Measurements from ENCODE around the gene RNF227.
"Not testable (repeated sequence)": the region's sequence is repeated elsewhere in the genome, so short reads cannot be mapped to it uniquely, and the experiment has no call there.

Gene RNF227

GRCh38 chr17:7915611-7916384, at the start of gene RNF227:
Gene RNF227 (minus strand): TSS chr17:7916289. CDS start chr17:7916195, 94 bp downstream.
- in situ Hi-C loops (cut with MboI; ENCODE audit: low pct_unique_long_range_greater_than_20kb, low sequenced_read_pairs): no loop called here
- peak; percentile 96 for DNase-seq

DNA sequence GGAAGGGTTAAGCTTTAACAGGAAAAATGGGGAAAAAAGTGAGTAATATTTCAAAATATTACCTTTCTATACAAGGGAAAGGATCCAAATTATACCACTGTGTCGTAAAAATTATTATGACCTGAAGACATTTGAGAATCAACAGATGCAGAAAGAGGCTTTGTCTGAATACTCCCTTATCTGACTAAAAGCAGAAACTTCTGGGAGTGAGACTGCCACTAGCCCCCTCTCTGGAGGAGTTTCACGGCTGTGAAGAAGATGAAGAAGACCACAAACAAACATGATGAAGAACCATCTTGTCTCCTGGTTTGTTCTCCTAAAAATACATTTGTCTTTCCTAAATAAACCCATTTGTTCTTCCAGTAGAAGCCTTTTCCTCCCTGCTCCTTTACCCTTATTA, 45.3 kb upstream of the RNF227 start:
- in situ Hi-C loops (cut with MboI; ENCODE audit: low pct_unique_long_range_greater_than_20kb, low sequenced_read_pairs): no loop called here
- no peak for DNase-seq

- DNase-seq: no peak
- in situ Hi-C loops (cut with MboI; ENCODE audit: low pct_unique_long_range_greater_than_20kb, low sequenced_read_pairs): no loop called here
Observed at GRCh38 chr17:7959503-7960253, 43.6 kb upstream of the RNF227 start.

DNA sequence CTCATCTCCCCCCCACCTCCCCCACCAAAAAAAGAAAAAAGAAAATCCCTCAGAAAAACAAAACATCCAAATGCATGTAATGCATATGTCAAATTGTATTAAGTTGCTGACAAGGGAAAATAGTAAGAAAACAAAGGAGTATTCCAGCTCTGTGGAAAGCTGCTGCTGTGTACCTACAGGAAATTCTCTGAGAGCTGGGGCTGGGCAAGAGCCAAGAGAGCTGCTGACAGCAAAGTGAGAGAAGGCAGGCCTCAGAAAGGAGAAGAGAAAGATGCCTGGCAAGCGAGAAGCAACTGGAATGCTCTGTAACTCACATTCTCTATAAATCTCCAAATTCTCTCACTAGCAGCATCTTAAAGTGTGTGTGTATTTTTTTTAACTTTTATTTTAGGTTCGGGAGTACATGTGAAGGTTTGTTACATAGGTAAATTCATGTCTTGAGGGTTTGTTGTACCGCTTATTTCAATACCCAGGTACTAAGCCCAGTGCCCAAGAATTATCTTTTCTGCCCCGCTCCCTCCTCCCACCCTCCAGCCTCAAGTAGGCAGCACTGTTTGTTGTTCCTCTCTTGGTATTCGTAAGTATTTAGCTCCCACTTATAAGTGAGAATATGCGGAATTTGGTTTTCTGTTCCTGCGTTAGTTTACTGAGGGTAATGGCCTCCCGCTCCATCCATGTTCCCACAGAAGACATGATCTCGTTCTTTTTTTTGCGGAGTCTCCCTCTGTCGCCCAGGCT, 40.3 kb upstream of the RNF227 start:
- in situ Hi-C loops (cut with MboI; ENCODE audit: low pct_unique_long_range_greater_than_20kb, low sequenced_read_pairs): no loop called here
- DNase-seq: no peak

DNA sequence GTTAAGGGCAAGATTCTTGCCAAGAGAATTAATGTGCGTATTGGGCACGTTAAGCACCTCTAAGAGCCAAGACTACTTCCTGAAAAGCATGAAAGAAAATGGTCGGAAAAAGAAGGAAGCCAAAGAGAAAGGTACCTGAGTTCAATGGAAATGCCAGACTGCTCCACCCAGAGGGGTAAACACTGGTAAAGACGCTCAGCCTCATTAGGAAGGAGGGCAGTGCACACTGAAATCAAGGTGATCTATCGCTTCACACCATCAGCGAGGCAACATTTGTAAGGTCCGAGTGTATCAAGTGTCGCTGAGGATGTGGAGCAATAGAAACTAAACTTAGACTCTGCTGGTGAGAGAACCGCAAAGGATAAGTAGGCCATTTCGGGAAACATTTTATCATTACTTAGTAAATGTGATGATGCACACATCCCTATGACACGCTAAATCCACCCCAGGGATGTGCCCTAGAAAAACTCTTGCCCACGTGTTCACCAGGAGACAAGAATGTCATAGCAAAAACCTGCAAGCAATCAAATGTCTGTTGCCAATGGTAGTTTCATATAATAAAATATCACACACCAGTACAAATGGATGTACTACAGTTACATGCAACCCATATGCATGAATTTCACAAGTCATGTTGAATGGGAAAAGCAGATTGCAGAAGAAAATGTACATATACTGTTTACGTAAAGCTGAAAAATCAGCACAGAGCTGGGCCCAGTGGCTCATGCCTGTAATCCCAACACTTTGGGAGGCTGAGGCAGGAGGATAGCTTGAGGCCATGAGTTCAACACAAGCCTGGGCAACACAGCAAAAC, 39.5 kb upstream of the RNF227 start:
- no peak for DNase-seq
- in situ Hi-C loops (cut with MboI; ENCODE audit: low pct_unique_long_range_greater_than_20kb, low sequenced_read_pairs): no loop called here

GRCh38 chr17:7953266-7953665, 37.2 kb upstream of the RNF227 start:
- in situ Hi-C loops (cut with MboI; ENCODE audit: low pct_unique_long_range_greater_than_20kb, low sequenced_read_pairs): not testable (repeated sequence)

DNA sequence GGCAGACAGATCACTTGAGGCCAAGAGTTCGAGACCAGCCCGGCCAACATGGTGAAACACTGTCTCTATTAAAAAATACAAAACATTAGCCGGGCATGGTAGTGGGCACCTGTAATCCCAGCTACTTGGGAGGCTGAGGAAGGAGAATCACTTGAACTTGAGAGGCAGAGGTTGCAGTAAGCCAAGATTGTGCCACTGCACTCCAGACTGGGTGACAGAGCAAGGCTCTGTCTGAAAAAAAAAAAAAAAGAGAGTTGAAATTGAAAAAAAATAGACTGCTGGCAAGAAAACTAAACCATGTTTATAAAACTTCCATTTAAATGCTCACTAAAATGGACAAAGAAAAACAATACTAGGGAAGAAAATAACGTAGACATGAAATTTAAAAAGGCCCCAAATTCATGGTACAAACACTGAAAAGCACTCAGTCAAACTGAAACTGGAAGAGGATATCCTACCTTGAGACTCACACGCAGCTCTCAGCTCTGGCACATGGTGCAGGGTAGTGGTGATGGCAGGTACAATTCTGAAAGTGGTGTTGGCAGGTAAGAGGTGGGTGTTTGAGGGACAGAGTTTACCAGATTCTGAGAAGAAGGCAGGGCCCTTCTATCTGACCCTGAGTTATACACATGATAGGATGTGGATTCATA, 35.2 kb upstream of the RNF227 start:
- DNase-seq: no peak

More at GRCh38 chr17:7953266-7953665, 37.2 kb upstream of the RNF227 start:
- not testable (repeated sequence) for DNase-seq

GRCh38 chr17:7950578-7950977, 34.5 kb upstream of the RNF227 start:
- DNase-seq: no peak
- in situ Hi-C loops (cut with MboI; ENCODE audit: low pct_unique_long_range_greater_than_20kb, low sequenced_read_pairs): no loop called here

More for the DNA sequence above, 35.2 kb upstream of the RNF227 start:
- in situ Hi-C loops (cut with MboI; ENCODE audit: low pct_unique_long_range_greater_than_20kb, low sequenced_read_pairs): no loop called here

- in situ Hi-C loops (cut with MboI; ENCODE audit: low pct_unique_long_range_greater_than_20kb, low sequenced_read_pairs): no loop called here
- no peak for DNase-seq
Observed at GRCh38 chr17:7947651-7948050, 31.6 kb upstream of the RNF227 start.

DNA sequence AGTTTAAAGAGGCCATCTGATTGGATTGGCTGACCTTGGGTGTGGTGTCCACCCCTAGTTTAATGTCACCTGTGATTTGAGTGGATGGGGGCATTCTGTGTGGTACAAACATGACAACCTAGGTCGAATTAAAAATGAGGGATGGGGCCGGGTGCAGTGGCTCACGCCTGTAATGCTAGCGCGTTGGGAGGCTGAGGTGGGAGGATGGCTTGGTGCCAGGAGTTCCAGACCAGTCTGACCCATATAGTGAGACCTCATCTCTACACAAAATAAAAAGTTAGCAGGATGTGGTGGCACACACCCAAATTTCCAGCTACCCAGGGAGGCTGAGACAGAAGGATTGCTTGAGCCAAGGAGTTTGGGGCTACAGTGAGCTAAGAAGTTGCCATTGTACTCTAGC, 30.4 kb upstream of the RNF227 start:
- in situ Hi-C loops (cut with MboI; ENCODE audit: low pct_unique_long_range_greater_than_20kb, low sequenced_read_pairs): no loop called here
- DNase-seq: no peak

DNA sequence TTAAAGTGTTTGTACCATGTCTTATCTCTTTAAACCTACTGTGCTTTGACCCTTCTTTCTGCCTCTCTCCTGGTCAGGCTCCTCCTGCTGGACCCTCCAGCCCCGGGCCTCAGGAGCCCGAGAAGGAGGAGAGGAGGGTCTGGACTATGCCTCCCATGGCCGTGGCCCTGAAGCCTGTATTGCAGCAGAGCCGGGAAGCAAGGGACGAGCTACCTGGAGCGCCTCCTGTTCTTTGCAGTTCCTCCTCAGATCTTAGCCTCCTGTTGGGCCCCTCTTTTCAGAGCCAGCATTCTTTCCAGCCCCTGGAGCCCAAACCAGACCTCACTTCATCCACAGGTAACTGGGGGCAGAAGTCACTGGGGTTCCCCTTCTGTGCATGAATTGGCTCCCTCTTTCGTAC, 29.6 kb upstream of the RNF227 start:
- no peak for DNase-seq

GRCh38 chr17:7944326-7944725, 28.2 kb upstream of the RNF227 start:
- in situ Hi-C loops (cut with MboI; ENCODE audit: low pct_unique_long_range_greater_than_20kb, low sequenced_read_pairs): no loop called here
- DNase-seq: no peak

More for the DNA sequence above, 29.6 kb upstream of the RNF227 start:
- in situ Hi-C loops (cut with MboI; ENCODE audit: low pct_unique_long_range_greater_than_20kb, low sequenced_read_pairs): no loop called here

DNA sequence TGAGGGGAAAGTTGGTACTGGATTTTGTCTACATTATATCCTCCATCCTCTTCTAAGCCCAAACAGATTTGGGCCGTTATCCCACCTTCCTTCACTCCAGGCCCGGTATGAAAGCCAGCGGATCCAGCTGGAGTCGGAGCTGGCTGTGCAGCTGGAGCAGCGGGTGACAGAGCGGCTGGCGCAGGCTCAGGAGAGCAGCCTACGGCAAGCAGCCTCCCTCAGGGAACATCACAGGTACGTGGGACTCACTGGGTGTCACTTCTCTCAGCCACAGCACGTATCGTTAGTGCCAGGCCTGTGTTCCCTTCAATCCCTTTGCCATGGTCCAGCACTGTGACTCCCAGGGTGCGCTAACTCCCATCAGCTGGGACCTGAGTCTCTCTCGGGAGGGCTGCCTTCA, 27.2 kb upstream of the RNF227 start:
- no peak for DNase-seq
- in situ Hi-C loops (cut with MboI; ENCODE audit: low pct_unique_long_range_greater_than_20kb, low sequenced_read_pairs): no loop called here

DNA sequence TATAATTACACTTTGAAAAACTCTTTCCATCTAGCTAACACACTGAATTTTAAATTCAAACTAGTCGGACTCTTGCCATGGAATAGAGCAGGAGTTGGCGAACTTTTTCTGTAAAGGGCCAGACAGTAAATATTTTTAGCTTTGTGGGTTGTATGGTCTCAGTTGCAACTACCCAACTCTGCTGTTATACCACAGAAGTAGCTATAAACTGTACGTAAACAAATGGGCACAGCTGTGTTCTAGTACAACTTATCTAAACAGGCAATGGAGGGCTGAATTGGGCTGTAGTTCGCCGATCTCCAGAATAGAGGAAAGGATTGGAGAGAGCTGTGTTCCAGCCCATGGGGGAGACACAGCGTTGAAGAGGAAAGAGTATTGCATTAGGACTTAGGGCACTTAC, 24.7 kb upstream of the RNF227 start:
- in situ Hi-C loops (cut with MboI; ENCODE audit: low pct_unique_long_range_greater_than_20kb, low sequenced_read_pairs): no loop called here
- DNase-seq: no peak

DNA sequence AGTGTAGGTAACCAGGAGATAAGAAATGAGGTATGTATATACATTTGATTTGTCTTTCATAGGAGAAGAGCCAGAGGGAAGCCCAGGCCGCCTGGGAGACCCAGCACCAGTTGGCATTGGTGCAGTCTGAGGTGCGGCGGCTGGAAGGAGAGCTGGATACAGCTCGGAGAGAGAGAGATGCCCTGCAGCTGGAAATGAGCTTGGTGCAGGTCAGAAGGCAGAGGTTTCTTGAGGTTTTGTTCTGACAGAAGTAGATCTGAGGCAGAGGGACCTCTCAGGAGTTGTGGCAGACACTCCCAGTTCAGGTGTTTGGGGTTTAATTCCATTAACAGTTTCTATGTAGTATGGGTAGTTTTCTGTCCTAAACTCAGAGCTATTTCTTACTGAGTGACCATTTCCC, 23.9 kb upstream of the RNF227 start:
- no peak for DNase-seq
- in situ Hi-C loops (cut with MboI; ENCODE audit: low pct_unique_long_range_greater_than_20kb, low sequenced_read_pairs): no loop called here

- no peak for DNase-seq
- in situ Hi-C loops (cut with MboI; ENCODE audit: low pct_unique_long_range_greater_than_20kb, low sequenced_read_pairs): no loop called here
Observed at GRCh38 chr17:7935859-7936258, 19.8 kb upstream of the RNF227 start.

DNA sequence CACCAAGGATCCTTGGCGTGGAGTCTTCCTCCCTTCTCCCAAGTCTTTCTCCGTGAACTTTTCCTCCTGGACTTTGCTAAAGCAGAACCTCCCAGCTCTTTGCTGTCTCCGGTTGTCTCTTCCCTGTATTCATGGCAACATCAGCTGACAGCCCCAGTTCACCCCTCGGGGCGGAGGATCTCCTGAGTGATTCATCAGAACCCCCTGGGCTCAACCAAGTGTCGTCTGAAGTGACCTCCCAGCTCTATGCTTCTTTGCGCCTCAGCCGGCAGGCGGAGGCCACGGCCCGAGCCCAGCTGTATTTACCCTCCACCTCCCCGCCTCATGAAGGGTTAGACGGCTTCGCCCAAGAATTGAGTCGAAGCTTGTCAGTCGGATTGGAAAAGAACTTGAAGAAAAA, 16.9 kb upstream of the RNF227 start:
- peak; percentile 65 for DNase-seq
- in situ Hi-C loops (cut with MboI; ENCODE audit: low pct_unique_long_range_greater_than_20kb, low sequenced_read_pairs): no loop called here

- DNase-seq: no peak
- in situ Hi-C loops (cut with MboI; ENCODE audit: low pct_unique_long_range_greater_than_20kb, low sequenced_read_pairs): no loop called here
Observed at GRCh38 chr17:7932483-7932891, 16.4 kb upstream of the RNF227 start.

Data from KBM-7 (cell line).